HG02763 (cell line): ENCODE data around the gene VCPKMT.

Experiments
- ATAC-seq: cut with Tn5 transposase; IDR thresholded peaks from one replicate; pipeline ENCODE4 v1.9.1; 2021; ENCODE audit warnings: mild to moderate bottlenecking, moderate library complexity; ENCODE audit not compliant: unreplicated experiment

The VCPKMT gene

DNA sequence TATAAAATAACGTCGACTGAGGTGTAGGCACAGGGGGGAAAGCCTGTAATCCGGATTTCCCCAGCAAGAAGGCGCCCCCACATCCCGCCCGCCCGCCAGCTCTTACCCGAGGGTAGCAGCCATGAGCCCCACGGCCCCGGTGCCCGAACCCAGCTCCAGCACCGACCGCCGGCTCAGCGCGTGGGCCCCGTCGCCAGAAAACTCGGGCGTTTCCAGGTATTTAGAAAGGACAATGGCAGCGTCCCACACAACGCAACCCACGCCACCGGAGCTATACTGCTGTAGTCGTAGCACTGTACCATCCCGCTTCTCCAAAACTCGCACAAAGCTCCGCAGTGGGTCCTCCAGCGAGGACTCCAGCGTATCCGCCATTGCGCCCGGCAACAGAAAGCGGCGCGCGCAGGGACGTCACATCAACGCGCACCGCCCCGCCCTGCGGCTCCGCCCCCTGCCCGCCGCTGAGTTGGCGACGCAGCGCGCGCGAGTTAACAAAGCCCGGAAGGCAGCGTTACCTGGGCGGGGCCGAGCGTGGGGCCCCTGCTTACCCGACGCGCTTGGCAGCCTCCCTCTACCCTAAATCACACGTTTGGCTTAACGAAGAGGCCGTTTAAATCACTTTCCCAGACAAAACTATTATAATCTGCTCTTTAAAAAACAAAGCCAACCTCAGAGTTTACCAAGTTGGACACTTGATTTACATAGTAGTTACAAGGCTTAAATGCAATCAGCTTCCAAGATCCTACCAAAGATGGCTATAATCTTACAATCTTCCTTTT lies at the start of gene VCPKMT:
Gene VCPKMT (minus strand): TSS at position 392 of the 776 bp plus-strand sequence. CDS start 20 bp downstream, at position 372.
- peak; percentile 97 for ATAC-seq

DNA sequence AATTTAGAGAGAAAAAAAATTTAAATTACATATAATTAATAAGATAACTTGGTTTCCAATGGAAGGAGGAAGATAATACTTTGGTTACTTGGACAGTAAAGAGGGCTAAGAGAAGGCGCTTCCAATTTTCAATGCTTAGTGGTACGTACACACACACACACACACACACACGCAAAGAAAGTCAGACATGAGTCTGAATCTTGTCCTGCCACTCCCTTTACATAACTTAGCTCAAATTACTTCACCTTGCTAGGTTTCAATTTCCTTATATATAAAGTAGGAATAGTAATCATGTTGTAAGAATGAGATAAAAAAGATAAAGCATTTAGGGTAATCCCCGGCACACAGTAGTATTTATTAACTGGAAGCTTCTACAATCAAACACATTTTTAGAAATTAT lies 39.7 kb upstream of the VCPKMT start:
- ATAC-seq = no peak

DNA sequence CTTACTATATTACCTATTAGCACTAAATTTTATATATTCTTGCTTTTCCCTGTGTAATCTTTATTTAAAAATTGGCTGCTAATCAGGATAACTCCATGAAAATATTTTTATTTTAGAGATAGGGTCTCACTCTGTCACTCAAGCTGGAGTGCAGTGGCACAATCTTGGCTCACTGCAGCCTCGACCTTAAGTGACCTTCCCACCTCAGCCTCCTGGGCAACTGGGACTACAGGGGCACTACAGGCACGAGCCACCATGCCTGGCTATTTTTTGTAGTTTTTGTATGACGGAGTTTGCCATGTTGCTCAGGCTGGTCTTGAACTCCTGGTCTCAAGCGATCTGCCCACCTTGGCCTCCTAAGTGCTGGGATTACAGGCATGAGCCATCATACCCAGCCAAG lies 32.4 kb upstream of the VCPKMT start:
- no peak for ATAC-seq

DNA sequence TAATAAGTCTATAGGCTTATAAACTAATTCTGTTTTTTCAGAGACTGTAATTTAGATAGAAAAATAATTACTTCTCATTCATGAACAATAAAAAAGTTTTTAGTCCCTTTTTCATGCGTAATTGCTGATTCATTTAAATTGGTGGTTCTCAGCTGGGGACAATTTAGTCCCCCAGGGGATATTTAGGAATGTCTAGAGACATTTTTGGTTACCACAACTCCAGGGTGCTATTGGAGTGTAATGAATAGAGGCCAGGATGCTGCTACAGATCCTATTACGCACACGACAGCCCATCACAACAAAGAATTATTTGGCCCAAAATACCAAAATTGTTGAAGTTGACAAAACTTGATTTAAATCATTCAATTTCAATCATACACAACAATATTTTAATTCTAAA lies 22.8 kb upstream of the VCPKMT start:
- no peak for ATAC-seq

DNA sequence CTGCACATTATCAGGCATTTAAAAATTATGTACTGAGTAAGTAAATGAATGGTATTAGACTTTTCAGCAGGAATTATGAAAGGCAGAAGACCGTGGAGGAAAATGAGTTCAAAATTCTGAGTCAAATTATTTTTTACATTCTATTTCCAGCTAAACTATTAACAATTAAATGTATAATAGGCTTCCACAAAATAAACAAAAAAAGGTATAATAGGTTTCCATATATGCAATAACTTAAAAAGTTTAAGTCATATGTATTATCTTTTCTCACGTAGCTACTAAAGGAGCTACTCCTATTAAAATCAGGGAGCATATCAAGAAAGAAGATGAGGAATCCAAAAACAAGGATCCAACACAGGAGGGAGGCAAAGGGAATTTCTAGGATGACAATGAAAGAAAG lies 11.4 kb upstream of the VCPKMT start:
- no peak for ATAC-seq

DNA sequence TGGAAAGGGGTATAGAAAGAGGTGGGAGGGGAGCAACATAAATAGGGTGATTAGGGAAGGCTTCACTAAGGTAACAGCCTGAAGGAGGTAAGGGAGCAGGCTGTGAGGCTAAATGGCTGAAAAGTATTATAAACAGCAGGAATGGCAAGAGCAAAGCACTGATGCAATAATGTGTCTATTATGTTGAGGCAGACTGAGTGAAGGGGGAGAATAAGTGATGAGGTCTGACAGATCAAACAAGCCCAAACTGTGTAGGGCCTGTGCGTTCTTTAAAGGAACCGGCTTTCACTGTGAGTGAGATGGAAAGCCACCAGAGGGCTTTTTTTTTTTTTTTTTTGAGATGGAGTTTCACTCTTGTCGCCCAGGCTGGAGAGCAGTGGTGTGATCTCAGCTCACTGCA lies 6.7 kb upstream of the VCPKMT start:
- no peak for ATAC-seq

DNA sequence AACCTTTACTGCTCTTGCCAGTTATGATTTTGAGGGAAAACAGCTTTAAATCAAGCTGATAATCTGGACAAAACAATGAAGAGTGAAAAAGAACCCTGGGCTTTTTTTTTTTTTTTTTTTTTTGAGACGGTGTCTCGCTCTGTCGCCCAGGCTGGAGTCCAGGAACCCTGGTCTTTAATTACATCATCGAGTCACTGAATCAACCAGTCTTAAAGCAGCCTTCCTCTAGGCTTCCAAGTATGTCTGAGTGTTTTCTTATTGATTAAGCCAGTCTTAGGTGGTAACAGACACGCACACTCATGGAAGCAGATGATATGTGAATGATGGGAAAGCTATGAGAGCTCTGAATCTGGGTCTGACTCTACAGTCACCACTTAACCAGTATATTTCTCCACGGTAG lies 5.9 kb upstream of the VCPKMT start:
- ATAC-seq = no peak

DNA sequence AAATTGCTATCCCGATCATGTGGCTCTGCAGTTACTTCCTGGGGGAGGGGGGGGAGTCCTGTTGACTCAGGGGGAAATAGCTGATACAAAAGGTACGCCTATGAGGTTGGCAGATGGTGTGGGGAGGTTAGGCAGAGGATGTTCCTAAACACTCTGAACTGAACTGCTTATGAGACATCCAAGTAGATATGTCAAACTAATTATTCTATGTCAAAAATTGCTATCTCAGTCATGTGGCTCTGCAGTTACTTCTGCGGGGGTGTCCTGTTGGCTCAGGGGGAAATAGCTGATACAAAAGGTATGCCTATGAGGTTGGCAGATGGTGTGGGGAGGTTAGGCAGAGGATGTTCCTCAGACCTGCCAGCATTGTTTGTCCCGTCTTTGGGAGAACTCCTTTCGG lies 5.1 kb upstream of the VCPKMT start:
- no peak for ATAC-seq

DNA sequence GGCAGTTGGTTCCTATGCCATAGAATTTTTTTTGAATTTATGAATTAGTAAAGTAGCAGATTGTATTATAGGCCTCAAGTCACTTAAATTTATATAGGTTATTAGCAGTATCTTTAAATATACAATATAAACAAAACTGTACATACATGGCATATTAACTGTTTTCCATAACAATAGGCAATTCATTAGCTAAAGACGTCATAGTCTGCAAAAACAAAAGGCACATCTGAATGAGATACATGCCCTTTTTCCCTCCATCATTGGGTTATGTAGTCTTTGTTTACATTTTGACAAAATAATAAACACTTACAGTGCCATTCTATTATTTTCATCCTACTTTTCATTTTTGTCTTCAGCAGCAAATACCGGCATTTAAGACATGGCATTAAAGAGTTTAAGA lies 1.1 kb upstream of the VCPKMT start:
- ATAC-seq = no peak

DNA sequence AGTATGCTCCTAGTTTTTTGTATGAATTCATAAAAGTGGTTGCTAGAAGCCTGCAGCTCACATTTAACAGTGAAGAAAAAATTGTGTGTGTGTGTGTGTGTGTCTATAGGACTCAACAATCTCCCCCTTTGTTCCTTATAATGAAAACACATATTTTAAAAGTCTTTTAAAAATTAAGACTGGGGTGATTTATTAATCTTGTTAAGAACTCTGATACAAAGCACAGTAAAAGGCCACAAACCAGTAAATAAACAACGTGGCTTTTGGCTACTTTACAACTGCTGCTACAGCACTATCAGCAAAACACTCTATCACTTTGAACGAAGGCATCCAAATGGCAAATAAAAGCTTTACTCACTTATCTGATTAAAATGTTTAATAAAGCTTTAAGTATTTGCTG lies 594 bp upstream of the VCPKMT start:
- no peak for ATAC-seq

DNA sequence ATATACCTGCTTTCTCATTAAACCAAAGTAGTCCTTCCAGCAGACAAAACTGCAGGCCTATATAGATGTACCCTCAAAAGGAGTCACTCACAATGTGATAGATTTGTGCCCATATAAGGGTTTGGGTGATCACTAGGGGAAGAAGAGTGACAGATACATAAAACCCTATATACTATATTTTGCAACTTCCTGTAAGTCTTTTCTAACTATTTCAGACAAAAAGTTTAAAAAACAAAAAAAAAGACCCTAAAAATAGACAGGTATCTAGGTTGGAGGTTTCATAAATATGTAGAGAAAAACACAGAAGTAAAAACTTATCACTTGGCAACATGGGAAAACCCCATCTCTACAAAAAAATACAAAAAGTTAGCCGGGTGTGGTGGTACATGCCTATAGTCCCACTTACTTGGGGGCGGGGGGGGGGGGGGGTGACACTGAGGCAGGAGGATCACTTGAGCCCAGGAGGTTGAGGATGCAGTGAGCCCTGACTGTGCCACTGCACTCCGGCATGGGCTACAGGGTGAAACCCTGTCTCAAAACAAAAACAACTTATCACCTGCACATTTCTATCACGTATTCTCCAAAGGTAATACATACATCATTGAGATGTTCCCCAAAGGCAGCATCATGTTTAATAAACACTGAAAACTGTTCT lies 2.9 kb downstream of the VCPKMT start:
- no peak for ATAC-seq

DNA sequence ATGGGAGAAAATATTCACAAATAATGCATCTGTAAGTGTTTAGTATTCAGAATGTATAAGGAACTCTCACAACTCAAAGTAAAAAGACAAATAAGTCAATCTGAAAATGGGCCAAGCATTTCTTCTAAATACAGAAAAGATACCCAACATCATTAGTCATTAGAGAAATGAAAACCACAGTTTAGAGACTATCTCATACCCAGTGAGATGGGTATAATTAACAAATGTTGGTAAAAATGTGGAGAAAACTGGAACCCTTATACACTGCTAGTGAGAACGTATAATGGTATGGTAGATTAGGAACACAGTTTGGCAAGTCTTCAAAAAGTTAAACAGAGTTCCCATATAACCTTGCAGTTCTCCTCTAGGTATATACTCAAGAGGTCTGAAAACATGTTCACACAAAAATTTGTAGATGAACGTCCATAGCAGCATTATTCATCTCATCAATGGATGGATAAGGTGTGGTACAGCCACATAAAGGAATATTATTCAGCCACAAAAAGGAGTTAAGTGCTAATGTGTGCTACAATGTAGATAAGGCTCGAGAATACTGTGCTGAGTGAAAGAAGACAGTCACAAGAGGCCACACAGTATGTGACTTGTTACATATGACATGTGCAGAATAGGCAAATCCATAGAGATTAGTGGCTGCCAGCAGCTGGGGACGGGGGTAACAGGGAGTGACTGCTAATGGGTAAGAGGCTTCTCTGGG lies 5.9 kb downstream of the VCPKMT start:
- no peak for ATAC-seq

DNA sequence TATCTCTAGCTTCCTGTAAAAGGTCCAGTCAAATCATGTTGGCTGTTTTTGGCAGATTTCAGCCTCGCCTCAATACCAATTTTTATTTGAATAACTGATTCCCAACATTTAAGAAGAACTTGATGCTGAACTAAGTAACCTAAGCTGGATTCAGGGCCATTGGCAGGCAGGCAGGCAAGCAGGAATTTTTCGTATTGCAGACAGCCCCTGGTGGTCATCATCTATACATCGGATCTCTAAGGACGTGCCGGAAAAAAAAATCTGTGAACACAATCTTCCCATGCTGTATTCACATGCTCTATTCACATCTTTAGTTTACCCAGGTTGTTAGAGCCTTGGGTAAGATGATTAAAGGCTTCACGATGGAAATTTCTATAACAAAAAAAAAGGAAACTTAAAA lies 7.0 kb downstream of the VCPKMT start:
- no peak for ATAC-seq

DNA sequence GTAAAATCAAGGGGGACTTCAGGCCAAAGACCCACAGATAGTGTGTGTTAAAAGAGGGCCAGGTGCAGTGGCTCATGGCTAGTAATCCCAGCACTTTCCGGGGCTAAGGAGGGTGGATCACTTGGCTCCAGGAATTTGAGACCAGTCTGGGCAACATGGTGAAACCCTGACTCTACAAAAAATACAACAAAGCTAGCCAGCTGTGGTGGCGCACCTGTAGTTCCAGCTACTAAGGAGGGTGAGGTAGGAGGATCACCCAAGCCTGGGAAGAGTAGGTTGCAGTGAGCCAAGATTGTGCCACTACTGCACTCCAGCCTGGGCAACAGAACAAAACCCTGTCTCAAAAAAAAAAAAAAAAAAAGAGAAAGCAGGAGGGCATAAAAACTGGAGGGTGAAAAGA lies 8.5 kb downstream of the VCPKMT start:
- ATAC-seq = no peak

DNA sequence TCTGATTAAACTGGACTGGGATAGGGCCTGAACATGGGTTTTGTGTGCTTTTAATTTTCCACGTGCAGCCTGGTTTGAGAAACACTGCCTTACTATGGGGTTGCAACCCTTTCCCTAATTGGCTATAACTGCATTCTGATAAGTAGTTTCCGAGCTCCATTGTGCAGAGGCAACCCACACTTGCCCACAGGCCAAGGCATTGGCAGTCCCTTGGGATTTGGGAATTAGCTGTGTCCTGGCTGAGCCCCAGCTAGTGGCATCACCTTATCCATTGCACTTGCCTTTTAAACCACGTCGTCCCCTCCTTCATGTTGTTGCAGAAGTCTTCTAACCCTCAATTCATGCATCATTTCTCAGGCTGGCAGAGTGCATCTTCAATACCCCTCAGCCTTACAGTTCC lies 10.2 kb downstream of the VCPKMT start:
- ATAC-seq = no peak

DNA sequence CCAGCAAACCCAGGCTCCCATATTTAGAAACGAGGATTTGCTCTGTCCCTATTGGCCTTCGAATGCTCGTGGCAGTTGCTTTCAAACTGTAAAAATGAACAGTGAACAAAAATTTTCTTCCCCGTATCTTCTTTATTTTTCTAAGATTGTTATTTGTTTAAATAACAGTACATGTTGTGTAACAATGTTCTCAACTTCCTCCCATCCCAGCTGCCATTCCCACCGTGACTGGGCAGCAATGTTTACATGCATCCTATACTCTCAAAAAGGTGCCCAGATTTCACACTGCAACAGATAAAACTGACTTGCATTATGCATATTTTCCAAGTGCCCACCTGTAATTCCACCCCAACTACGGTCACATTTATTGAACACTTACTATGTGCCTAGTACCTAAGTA lies 12.8 kb downstream of the VCPKMT start:
- no peak for ATAC-seq

DNA sequence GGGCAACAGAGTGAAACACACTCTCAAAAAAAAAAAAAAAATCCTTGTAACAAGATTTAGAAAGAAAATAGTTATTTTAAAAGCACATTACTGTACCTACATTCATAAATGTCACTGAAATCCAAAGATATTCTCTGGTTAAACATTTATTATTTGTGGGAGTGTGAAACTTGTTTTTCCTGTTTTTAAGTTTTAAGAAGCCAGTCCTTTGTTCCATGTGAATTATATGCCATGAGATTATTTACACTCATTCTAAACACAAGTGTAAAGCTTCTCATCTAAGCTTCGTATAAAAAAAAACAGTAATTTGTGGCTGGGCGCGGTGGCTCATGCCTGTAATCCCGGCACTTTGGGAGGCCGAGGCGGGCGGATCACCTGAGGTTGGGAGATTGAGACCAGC lies 15.0 kb downstream of the VCPKMT start:
- no peak for ATAC-seq

DNA sequence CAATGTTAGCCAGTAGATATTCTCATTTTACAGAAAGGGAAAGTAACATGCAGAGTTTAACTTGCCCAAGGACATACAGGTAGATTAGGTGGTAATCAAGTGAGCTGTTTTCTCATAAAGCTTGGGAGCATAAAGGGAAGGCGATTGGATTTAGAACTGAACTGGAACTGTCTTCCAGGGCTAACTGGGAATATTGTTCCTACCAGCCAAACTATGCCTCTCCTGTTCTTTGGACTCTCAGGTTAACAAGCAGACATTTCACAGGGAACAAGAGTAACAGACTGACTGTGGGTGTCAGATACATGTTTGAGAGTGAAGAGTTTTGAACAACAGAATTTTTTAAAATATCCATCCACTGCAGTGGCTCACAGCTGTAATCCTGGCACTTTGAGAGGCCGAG lies 15.6 kb downstream of the VCPKMT start:
- no peak for ATAC-seq

DNA sequence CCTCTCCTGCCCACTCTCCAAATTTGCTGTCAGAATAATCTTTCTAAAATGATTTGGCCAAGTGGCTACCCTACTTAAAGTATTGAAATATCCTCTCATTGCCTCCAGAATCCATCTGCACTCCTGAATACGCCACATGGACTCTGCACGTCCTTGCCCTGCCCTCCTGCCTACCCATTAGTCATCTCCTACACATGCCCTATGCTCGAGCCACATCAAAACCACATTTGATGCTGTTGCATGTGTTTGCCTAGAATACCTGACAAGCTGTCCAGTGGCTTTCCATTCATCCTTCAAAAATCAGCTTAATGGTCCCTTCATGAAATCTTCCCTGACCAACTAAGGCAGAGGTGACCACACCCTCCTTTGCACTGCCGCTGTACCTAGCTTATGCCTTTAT lies 17.0 kb downstream of the VCPKMT start:
- ATAC-seq = no peak

DNA sequence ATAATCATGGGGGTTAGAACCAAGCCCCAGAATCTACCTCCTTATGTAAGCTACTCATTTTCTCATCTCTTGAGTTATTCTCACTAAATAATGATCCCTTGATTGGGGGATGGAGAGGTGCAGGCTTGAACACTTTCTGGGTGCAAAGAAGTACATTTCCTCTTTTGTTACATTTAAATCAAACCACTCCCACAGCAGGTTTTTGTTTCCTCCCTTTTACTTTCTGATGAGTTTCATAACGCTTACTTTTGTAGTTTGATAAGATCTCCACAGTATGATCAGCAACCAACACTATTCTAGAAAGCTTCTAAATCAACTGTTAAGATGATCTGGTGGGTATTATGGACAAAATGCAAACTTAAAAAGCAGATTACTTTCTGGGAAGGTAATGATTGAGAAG lies 20.5 kb downstream of the VCPKMT start:
- no peak for ATAC-seq

DNA sequence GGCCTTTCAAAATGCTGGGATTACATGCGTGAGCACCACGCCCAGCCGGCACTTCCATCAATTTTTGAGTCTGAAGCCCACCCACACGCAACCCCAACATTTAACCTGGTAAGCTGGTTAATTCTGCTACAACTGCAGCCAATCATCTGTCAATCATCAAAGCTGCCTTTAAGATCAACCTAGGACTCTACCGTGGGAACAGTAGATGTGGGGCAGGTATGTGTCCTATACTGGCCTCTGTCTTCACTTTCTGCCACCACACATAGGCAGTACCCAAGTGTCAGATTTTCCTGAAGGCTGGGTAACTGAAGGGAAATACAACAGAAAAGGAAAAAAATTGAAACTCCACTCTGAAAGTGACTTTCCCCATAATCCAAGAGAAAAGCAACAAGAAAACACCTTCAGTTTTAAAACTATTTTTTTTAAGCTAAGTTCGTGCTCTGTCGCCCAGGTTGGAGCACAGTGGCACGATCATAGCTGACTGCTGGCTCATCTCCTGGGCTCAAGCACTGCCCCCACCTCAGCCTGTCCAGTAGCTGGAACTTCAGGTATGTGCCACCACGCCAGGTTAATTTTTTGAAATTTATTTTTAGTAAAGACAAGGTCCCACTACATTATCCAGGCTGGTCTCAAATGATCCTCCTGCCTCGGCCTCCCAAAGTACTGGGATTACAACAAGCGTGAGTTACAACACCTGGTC lies 22.2 kb downstream of the VCPKMT start:
- no peak for ATAC-seq
